OCI-LY1 (cell line): ENCODE results near the gene FAM111B.

ENCODE experiments used
- CTCF ChIP-seq: fragments of 200-600 bp; sonication (generic), shearing (Covaris generic); IDR thresholded peaks from 2 replicates; pipeline ENCODE4 v1.5.1; 2017; ENCODE audit warnings: mild to moderate bottlenecking, antibody characterized with exemption, low read length, moderate library complexity, mixed read lengths
- EZH2 ChIP-seq: fragments of 200-600 bp; sonication (generic), shearing (Covaris generic); IDR thresholded peaks from 2 replicates; pipeline ENCODE4 v1.8.0; 2017; ENCODE audit warnings: borderline replicate concordance, mixed run types, mild to moderate bottlenecking, antibody characterized with exemption, low read length, moderate library complexity, mixed read lengths

DNA sequence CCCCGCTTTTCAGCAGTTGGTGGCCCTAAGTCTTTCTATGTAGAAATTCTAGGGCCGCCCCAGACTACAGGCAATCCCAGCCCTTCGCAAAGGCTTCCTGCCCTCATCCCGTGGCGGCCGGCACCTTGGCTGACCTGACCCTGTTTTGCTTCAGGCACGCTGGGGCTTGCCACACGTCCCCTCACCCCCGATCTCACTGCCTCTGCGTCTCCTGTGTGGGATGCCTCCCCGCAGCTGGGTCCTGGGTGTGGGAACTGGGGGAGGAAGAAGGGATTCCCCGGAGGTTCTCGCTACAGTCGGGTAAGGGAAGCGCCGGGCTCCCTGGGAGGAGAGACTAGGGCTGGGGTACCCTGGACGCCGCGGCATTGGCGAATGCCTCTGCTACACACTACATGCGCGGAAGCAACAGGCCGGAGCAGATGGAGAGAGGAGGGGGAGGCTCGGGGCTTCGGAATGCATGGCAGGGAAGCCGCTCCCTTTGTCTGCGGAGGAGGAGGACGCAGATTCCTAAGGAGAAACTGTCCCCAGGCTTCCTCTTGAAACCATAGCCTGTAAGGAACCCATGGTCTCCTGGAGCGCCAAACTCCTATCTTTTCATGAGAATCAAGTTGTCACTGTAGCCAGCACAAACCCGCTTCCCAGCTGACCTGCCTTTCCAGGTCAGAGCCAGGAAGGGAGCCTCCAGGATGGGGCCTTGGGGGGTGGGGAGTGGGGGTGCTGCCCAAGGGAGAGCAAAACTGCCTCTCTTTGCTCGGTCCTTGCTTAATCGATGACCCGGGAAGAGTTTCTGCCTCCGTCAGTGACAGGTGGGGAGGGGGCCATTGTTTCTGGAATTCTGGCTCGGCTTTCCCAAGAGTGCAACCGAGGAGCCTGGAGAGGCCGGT is 66.3 kb downstream of the FAM111B start:
- TF ChIP-seq CTCF (no peak), EZH2 (no peak)
